GM18867 (cell line): Measurements from ENCODE around the gene ARHGAP24.
"Not testable (repeated sequence)": the region's sequence is repeated elsewhere in the genome, so short reads cannot be mapped to it uniquely, and the experiment has no call there.

ENCODE experiments used
- ATAC-seq: cut with Tn5 transposase; IDR thresholded peaks from one replicate; pipeline ENCODE4 v1.9.1; 2021; ENCODE audit warnings: mild to moderate bottlenecking, moderate library complexity; ENCODE audit not compliant: unreplicated experiment

Gene ARHGAP24

GRCh38 chr4:85889314-85889713 lies 414.4 kb downstream of the ARHGAP24 start:
- ATAC-seq, result no peak

DNA sequence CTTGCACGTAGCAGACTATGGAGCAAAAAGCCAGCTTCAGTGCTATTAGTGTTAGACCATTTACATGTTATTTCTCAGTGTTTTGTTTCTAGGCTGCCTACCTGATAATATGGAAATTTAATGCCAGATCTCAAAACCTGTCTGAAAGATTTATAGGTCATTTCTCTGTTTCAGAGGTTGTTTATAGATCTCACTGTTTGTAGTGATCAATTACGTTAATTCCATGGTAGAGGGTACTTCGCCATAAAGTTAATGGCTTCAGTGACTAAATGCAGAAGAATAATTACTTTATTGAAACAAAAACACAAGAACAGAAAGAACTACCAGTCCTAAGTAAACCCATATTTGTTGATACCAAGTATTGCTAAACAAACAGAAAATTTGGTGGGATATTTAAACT lies 420.8 kb downstream of the ARHGAP24 start:
- ATAC-seq, result no peak

GRCh38 chr4:85898231-85898630 lies 423.3 kb downstream of the ARHGAP24 start:
- no peak for ATAC-seq

GRCh38 chr4:85901500-85901899 lies 426.6 kb downstream of the ARHGAP24 start:
- ATAC-seq, result no peak

GRCh38 chr4:85902647-85903046 lies 427.7 kb downstream of the ARHGAP24 start:
- not testable (repeated sequence) for ATAC-seq

DNA sequence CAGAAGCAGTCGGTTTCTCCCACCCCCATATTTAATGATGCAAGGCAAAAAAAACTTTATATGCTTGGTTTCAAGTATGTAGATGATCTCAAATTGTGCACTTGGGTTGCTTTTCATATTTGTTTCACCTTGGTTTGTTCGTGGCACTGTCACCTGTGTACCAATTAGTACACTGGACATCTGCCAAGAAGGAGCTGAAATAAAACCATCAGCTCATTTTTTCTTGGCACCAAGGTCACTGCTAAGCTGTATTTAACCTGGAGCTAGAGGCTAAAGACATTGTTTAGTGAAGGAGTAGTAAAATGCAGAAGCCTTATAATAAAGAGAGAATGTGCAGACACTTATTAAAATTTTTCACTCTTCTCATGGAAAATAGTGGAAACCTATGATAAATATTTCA lies 430.8 kb downstream of the ARHGAP24 start:
- ATAC-seq, result no peak

DNA sequence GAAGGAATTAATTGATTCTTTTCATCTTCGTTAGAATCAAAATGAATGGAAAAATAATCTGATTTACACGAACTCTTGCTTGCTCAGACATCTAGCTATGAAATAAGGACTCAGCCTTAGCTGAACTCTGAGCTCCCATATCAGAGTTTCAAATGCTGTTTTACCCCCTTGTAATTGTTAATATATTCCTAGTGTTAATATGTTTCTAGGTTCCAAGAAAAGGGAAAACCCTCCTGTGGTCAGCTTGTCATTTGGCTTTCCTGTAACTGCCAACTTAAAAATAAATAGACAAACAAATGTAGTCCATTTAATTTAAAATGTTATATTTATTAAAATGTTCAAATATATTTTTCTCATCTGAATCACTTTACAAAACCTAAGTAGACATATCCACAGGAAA lies 432.1 kb downstream of the ARHGAP24 start:
- no peak for ATAC-seq

- ATAC-seq, result no peak
Observed at GRCh38 chr4:85909851-85910250, 434.9 kb downstream of the ARHGAP24 start.

GRCh38 chr4:85910985-85911384 lies 436.0 kb downstream of the ARHGAP24 start:
- ATAC-seq, result no peak

GRCh38 chr4:85913931-85914694 lies 439.2 kb downstream of the ARHGAP24 start:
- no peak for ATAC-seq

- not testable (repeated sequence) for ATAC-seq
Observed at GRCh38 chr4:85915570-85915969, 440.6 kb downstream of the ARHGAP24 start.

- no peak for ATAC-seq
Observed at GRCh38 chr4:85919200-85919887, 444.4 kb downstream of the ARHGAP24 start.

GRCh38 chr4:85925071-85925470 lies 450.1 kb downstream of the ARHGAP24 start:
- ATAC-seq, result no peak

GRCh38 chr4:85928775-85929591 lies 454.0 kb downstream of the ARHGAP24 start:
- no peak for ATAC-seq

DNA sequence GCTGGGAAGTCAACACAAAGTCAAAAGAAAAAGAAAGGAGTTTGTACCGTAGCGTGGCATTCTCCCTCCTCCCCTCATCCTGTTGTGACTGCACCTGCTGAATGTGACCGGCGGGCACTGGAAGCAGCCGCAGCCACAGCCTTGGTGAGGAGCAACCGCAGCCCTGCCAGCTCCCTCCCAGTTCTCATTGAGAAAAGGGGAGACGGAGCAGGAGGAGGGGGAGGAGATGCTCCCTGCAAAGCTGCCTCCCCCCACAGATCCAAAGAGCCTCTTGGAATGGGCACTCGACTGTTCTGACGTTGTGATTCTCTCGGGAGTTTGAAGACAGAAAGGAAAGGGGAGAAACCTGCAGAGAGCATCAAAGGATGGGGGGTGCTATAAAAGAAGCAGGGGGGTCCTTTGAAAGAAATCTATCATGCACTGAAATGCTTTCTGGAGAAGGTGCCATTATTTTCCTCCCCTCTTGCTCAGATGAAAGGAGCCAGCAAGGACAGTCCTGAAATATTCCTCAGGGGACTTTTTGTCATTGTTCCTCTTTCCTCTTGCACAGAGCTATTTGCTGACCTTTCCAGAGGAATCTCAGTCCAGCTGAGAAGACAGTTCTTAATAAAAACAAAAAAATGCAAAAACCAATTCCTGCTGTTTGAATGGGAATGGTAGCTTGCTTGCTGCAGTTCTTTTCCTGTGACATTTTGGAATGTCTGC lies 455.2 kb downstream of the ARHGAP24 start:
- ATAC-seq, result no peak

- no peak for ATAC-seq
Observed at GRCh38 chr4:85932500-85933290, 457.7 kb downstream of the ARHGAP24 start.

GRCh38 chr4:85933291-85933640 lies 458.3 kb downstream of the ARHGAP24 start:
- no peak for ATAC-seq

- ATAC-seq, result no peak
Observed at GRCh38 chr4:85937507-85937906, 462.6 kb downstream of the ARHGAP24 start.

- no peak for ATAC-seq
Observed at GRCh38 chr4:85938062-85938461, 463.1 kb downstream of the ARHGAP24 start.

GRCh38 chr4:85938902-85939301 lies 464.0 kb downstream of the ARHGAP24 start:
- no peak for ATAC-seq
